Activated T-cell treated with anti-CD3 and anti-CD28 coated beads, Interleukin-2, amount 50 U/mL, for 4 hours (primary cell): Measurements from ENCODE around the gene C16orf90. TPM values are rescaled to one million over a fixed set of nuclear protein-coding genes. Genes with fewer than 3 reads are reported as not detected.
"Not testable (repeated sequence)": the region's sequence is repeated elsewhere in the genome, so short reads cannot be mapped to it uniquely, and the experiment has no call there.

Experiments used
- ATAC-seq, 2 donors: fragments of 200-7000 bp; cut with Tn5 transposase; one replicate each; pipeline ENCODE4 v1.10.0; 2021
- DNase-seq: peaks from one replicate; pipeline ENCODE4 v3.0.0-alpha.2; 2020
- H3K27me3 Mint-ChIP-seq: one replicate; pipeline ENCODE4 v1.8.0; 2021; ENCODE audit warnings: low read depth, mixed read lengths
- H3K36me3 Mint-ChIP-seq: one replicate; pipeline ENCODE4 v1.8.0; 2022; ENCODE audit warnings: mixed read lengths; ENCODE audit not compliant: insufficient read depth
- H3K4me1 Mint-ChIP-seq: one replicate; pipeline ENCODE4 v1.8.0; 2021; ENCODE audit warnings: low read depth, mixed read lengths
- H3K4me3 Mint-ChIP-seq: one replicate; pipeline ENCODE4 v1.8.0; 2021; ENCODE audit warnings: mild to moderate bottlenecking, moderate library complexity, mixed read lengths
- H3K9me3 Mint-ChIP-seq: one replicate; pipeline ENCODE4 v1.8.0; 2021; ENCODE audit warnings: mixed read lengths
- total RNA-seq, 3 donors: library from RNA; stranded (reverse); gene quantifications; one replicate each; pipeline ENCODE4 v1.2.1, GENCODE V29; 2021

The C16orf90 gene
- total RNA-seq, 3 donors from 2014 or later = not detected

- no peaks in the 10 kb centered on the region for H3K4me1 Mint-ChIP-seq
- no peaks in the 10 kb centered on the region for H3K27me3 Mint-ChIP-seq
- H3K4me3 Mint-ChIP-seq = no peak overlapping the region
- ATAC-seq = no peak
- H3K36me3 Mint-ChIP-seq = peaks cover 34% of the 10 kb centered on the region
- no peaks in the 10 kb centered on the region for H3K9me3 Mint-ChIP-seq
- no peak for DNase-seq
Measured at GRCh38 chr16:3482659-3483241, 12.5 kb downstream of the C16orf90 start.

- no peaks in the 10 kb centered on the region for H3K9me3 Mint-ChIP-seq
- DNase-seq (no peak), ATAC-seq (no peak)
- H3K27me3 Mint-ChIP-seq = no peaks in the 10 kb centered on the region
- H3K4me3 Mint-ChIP-seq = no peak overlapping the region
- peaks cover 37% of the 10 kb centered on the region for H3K36me3 Mint-ChIP-seq
- no peaks in the 10 kb centered on the region for H3K4me1 Mint-ChIP-seq
Measured at GRCh38 chr16:3481696-3482658, 13.3 kb downstream of the C16orf90 start.

- no peaks in the 10 kb centered on the region for H3K9me3 Mint-ChIP-seq
Measured at GRCh38 chr16:3480901-3481695, 14.2 kb downstream of the C16orf90 start.

GRCh38 chr16:3479654-3480216, 15.6 kb downstream of the C16orf90 start:
- Mint-ChIP-seq H3K27me3 (no peaks in the 10 kb centered on the region), H3K36me3 (peaks cover 34% of the 10 kb centered on the region), H3K4me1 (no peaks in the 10 kb centered on the region), H3K9me3 (no peaks in the 10 kb centered on the region), H3K4me3 (no peak overlapping the region)
- no peak for DNase-seq
- ATAC-seq = peak; percentile 40 to 52

More at GRCh38 chr16:3480901-3481695, 14.2 kb downstream of the C16orf90 start:
- Mint-ChIP-seq H3K4me1 (no peaks in the 10 kb centered on the region), H3K4me3 (no peak overlapping the region), H3K36me3 (peaks cover 34% of the 10 kb centered on the region), H3K27me3 (no peaks in the 10 kb centered on the region)
- DNase-seq = no peak
- no peak for ATAC-seq

- H3K27me3 Mint-ChIP-seq = no peaks in the 10 kb centered on the region
- H3K36me3 Mint-ChIP-seq = peaks cover 27% of the 10 kb centered on the region
- no peaks in the 10 kb centered on the region for H3K9me3 Mint-ChIP-seq
- no peak overlapping the region for H3K4me3 Mint-ChIP-seq
- peaks cover 1% of the 10 kb centered on the region for H3K4me1 Mint-ChIP-seq
- DNase-seq (no peak), ATAC-seq (no peak)
Measured at GRCh38 chr16:3478242-3478925, 16.9 kb downstream of the C16orf90 start.

- no peaks in the 10 kb centered on the region for H3K27me3 Mint-ChIP-seq
- no peaks in the 10 kb centered on the region for H3K9me3 Mint-ChIP-seq
- no peak for DNase-seq
- no peak for ATAC-seq
- H3K4me1 Mint-ChIP-seq = peaks cover 12% of the 10 kb centered on the region
- H3K4me3 Mint-ChIP-seq = no peak overlapping the region
- H3K36me3 Mint-ChIP-seq = peaks cover 18% of the 10 kb centered on the region
Measured at GRCh38 chr16:3476409-3476808, 18.9 kb downstream of the C16orf90 start.

GRCh38 chr16:3475604-3476375, 19.5 kb downstream of the C16orf90 start:
- DNase-seq = no peak
- Mint-ChIP-seq H3K9me3 (no peaks in the 10 kb centered on the region), H3K4me1 (peaks cover 13% of the 10 kb centered on the region), H3K27me3 (no peaks in the 10 kb centered on the region), H3K36me3 (peaks cover 14% of the 10 kb centered on the region), H3K4me3 (no peak overlapping the region)
- no peak for ATAC-seq

GRCh38 chr16:3474870-3475269, 20.4 kb downstream of the C16orf90 start:
- H3K4me3 Mint-ChIP-seq, DNase-seq, H3K9me3 Mint-ChIP-seq, ATAC-seq, H3K27me3 Mint-ChIP-seq: not testable (repeated sequence)
- peaks cover 16% of the 10 kb centered on the region for H3K36me3 Mint-ChIP-seq
- H3K4me1 Mint-ChIP-seq = peaks cover 15% of the 10 kb centered on the region

GRCh38 chr16:3474136-3474779, 21.0 kb downstream of the C16orf90 start:
- ATAC-seq (no peak), DNase-seq (no peak)
- Mint-ChIP-seq H3K4me1 (peaks cover 15% of the 10 kb centered on the region), H3K4me3 (no peak overlapping the region), H3K9me3 (no peaks in the 10 kb centered on the region), H3K27me3 (no peaks in the 10 kb centered on the region), H3K36me3 (peaks cover 13% of the 10 kb centered on the region)

GRCh38 chr16:3473596-3473943, 21.7 kb downstream of the C16orf90 start:
- not testable (repeated sequence) for H3K9me3 Mint-ChIP-seq, ATAC-seq, DNase-seq, H3K4me3 Mint-ChIP-seq, H3K27me3 Mint-ChIP-seq
- H3K36me3 Mint-ChIP-seq = peaks cover 13% of the 10 kb centered on the region
- peaks cover 18% of the 10 kb centered on the region for H3K4me1 Mint-ChIP-seq

GRCh38 chr16:3472878-3473595, 22.3 kb downstream of the C16orf90 start:
- Mint-ChIP-seq H3K4me3 (no peak overlapping the region), H3K4me1 (peaks cover 23% of the 10 kb centered on the region), H3K27me3 (no peaks in the 10 kb centered on the region), H3K9me3 (no peaks in the 10 kb centered on the region), H3K36me3 (peaks cover 17% of the 10 kb centered on the region)
- ATAC-seq (peak; percentile 35 to 38), DNase-seq (no peak)

- Mint-ChIP-seq H3K36me3 (peaks cover 15% of the 10 kb centered on the region), H3K27me3 (no peaks in the 10 kb centered on the region), H3K9me3 (no peaks in the 10 kb centered on the region), H3K4me3 (no peak overlapping the region), H3K4me1 (peaks cover 36% of the 10 kb centered on the region)
- DNase-seq = no peak
- ATAC-seq = no peak
Measured at GRCh38 chr16:3471518-3472176, 23.6 kb downstream of the C16orf90 start.
